Measurements from ENCODE around the gene BLVRB. TPM values are rescaled to one million over a fixed set of nuclear protein-coding genes. Genes with fewer than 3 reads are reported as not detected.
A peak's percentile ranks its signal among the peaks of the same experiment; 100 is the strongest.
"Not testable (repeated sequence)": the region's sequence is repeated elsewhere in the genome, so short reads cannot be mapped to it uniquely, and the experiment has no call there.

The BLVRB gene
- total RNA-seq, 2 experiments from 2014 or later: 4.3 to 5.2 TPM

- Histone ChIP-seq H3K9me3 (ENCODE audit: control insufficient read depth in 1 of 2, insufficient read depth in 1 of 2, low read length in 2 of 2) (no peaks in the 10 kb centered on the region), H3K27ac (ENCODE audit: low read depth in 1 of 2, low read length in 2 of 2) (no peak overlapping the region), H3K4me1 (ENCODE audit: insufficient read depth, low read length) (peaks cover 10% of the 10 kb centered on the region), H3K4me3 (ENCODE audit: low read length) (no peak overlapping the region), H3K36me3 (ENCODE audit: insufficient read depth, low read length) (no peaks in the 10 kb centered on the region), H3K27me3 (ENCODE audit: control insufficient read depth in 1 of 2, insufficient read depth in 2 of 2, low read length in 2 of 2) (no peaks in the 10 kb centered on the region)
- H3K27me3 Mint-ChIP-seq: peaks cover 4% of the 10 kb centered on the region
- POLR2A ChIA-PET: no interaction called here
- ATAC-seq (ENCODE audit: poor library complexity) (no peak), DNase-seq (peak in 1 of 14 experiments; percentile 7)
- no peaks in the 10 kb centered on the region for H3K4me1 Mint-ChIP-seq (ENCODE audit: low read depth)
- no peaks in the 10 kb centered on the region for H3K36me3 Mint-ChIP-seq (ENCODE audit: low read depth)
- intact Hi-C loops (cut with DNase I, micrococcal nuclease): no loop called here
- H3K27ac Mint-ChIP-seq: no peak overlapping the region
- H3K4me3 Mint-ChIP-seq: no peak overlapping the region
- H3K9me3 Mint-ChIP-seq: no peaks in the 10 kb centered on the region
- TF ChIP-seq CTCF (IDR thresholded peaks at IDR 0.05): no peak
- CTCF ChIA-PET: interaction anchor here (0.5 kb wide), 1 partner anchor 377 kb away, joined by 3 read pairs; no protein-coding TSS in a partner anchor
Measured at GRCh38 chr19:40411125-40411842, 54.3 kb downstream of the BLVRB start.

GRCh38 chr19:40410030-40410389 is 55.5 kb downstream of the BLVRB start:
- CTCF ChIA-PET: no interaction called here
- no peak overlapping the region for H3K27ac ChIP-seq (ENCODE audit: low read depth in 1 of 2, low read length in 2 of 2)

GRCh38 chr19:40408598-40408925 is 57.0 kb downstream of the BLVRB start:
- H3K27ac ChIP-seq (ENCODE audit: low read depth in 1 of 2, low read length in 2 of 2); H3K27ac Mint-ChIP-seq; H3K36me3 Mint-ChIP-seq (ENCODE audit: low read depth); H3K27me3 Mint-ChIP-seq; H3K9me3 ChIP-seq (ENCODE audit: control insufficient read depth in 1 of 2, insufficient read depth in 1 of 2, low read length in 2 of 2); H3K4me3 ChIP-seq (ENCODE audit: low read length); H3K27me3 ChIP-seq (ENCODE audit: control insufficient read depth in 1 of 2, insufficient read depth in 2 of 2, low read length in 2 of 2); H3K4me3 Mint-ChIP-seq; ATAC-seq (ENCODE audit: poor library complexity); H3K9me3 Mint-ChIP-seq; H3K4me1 Mint-ChIP-seq (ENCODE audit: low read depth); H3K36me3 ChIP-seq (ENCODE audit: insufficient read depth, low read length); DNase-seq: not testable (repeated sequence)
- CTCF ChIA-PET: interaction anchor here (2.0 kb wide), 1 partner anchor 12 kb away, joined by 11 read pairs; no protein-coding TSS in a partner anchor
- intact Hi-C loops (cut with DNase I, micrococcal nuclease): loop anchor here (5.0 to 10.0 kb wide), 2 partner anchors 39 to 56 kb away; partner anchors contain the start of genes BLVRB (in 1 of the 2) and SPTBN4 (in 1 of the 2)
- H3K4me1 ChIP-seq (ENCODE audit: insufficient read depth, low read length): peaks cover 19% of the 10 kb centered on the region
- POLR2A ChIA-PET: interaction anchor here (1.6 kb wide), 1 partner anchor 12 kb away, joined by 7 read pairs; no protein-coding TSS in a partner anchor

More at GRCh38 chr19:40410030-40410389, 55.5 kb downstream of the BLVRB start:
- ATAC-seq (ENCODE audit: poor library complexity) (no peak), DNase-seq (no peak)
- Histone ChIP-seq H3K9me3 (ENCODE audit: control insufficient read depth in 1 of 2, insufficient read depth in 1 of 2, low read length in 2 of 2) (no peaks in the 10 kb centered on the region), H3K36me3 (ENCODE audit: insufficient read depth, low read length) (no peaks in the 10 kb centered on the region), H3K4me1 (ENCODE audit: insufficient read depth, low read length) (peaks cover 10% of the 10 kb centered on the region), H3K27me3 (ENCODE audit: control insufficient read depth in 1 of 2, insufficient read depth in 2 of 2, low read length in 2 of 2) (no peaks in the 10 kb centered on the region), H3K4me3 (ENCODE audit: low read length) (no peak overlapping the region)
- H3K9me3 Mint-ChIP-seq: no peaks in the 10 kb centered on the region
- intact Hi-C loops (cut with DNase I, micrococcal nuclease): no loop called here
- H3K36me3 Mint-ChIP-seq (ENCODE audit: low read depth): no peaks in the 10 kb centered on the region
- POLR2A ChIA-PET: no interaction called here
- H3K4me1 Mint-ChIP-seq (ENCODE audit: low read depth): no peaks in the 10 kb centered on the region
- H3K27me3 Mint-ChIP-seq: peaks cover 4% of the 10 kb centered on the region
- no peak overlapping the region for H3K27ac Mint-ChIP-seq
- no peak overlapping the region for H3K4me3 Mint-ChIP-seq
- TF ChIP-seq CTCF (IDR thresholded peaks at IDR 0.05): no peak

Measured in CD4-positive, alpha-beta T cell (primary cell).